Peyer's patch (tissue), 4 donors: Measurements from ENCODE around the gene TMEM266. TPM values are rescaled to one million over a fixed set of nuclear protein-coding genes. Genes with fewer than 3 reads are reported as not detected.

Experiments used
- DNase-seq, 3 donors: peaks; one replicate each; pipeline ENCODE4 v3.0.0-alpha.2; 2017 to 2019
- H3K27ac ChIP-seq, 4 donors: fragments of 200-600 bp; sonication (generic); one replicate each; pipeline ENCODE4 v1.5.1; 2016 to 2019
- H3K27me3 ChIP-seq, 2 donors: fragments of 200-600 bp; sonication (generic); one replicate each; pipeline ENCODE4 v1.5.1; 2019
- H3K36me3 ChIP-seq, 3 donors: fragments of 200-600 bp; sonication (generic); one replicate each; pipeline ENCODE4 v1.5.1; 2016 to 2019
- H3K4me1 ChIP-seq, 4 donors: fragments of 200-600 bp; sonication (generic); one replicate each; pipeline ENCODE4 v1.5.1; 2016 to 2019
- H3K4me3 ChIP-seq, 4 donors: fragments of 200-600 bp; sonication (generic); 1 replicate in 3 of 4; 2 replicates in 1 of 4; pipeline ENCODE4 v1.5.1; 2016 to 2019; ENCODE audit warnings: mild to moderate bottlenecking in 1 of 4
- H3K9me3 ChIP-seq, 4 donors: fragments of 200-600 bp; sonication (generic); one replicate each; pipeline ENCODE4 v1.5.1; 2016 to 2019; ENCODE audit warnings: mild to moderate bottlenecking in 1 of 4
- POLR2A ChIP-seq, 2 donors: fragments of 450-650 bp; IDR thresholded peaks; one replicate each; pipeline ENCODE4 v1.5.1; 2017; ENCODE audit warnings: antibody characterized with exemption in 2 of 2, mild to moderate bottlenecking in 2 of 2, moderate library complexity in 2 of 2
- total RNA-seq, 4 donors: library from RNA; depleted of rRNA; stranded (reverse); fragments of >200 nt; gene quantifications; one replicate each; pipeline ENCODE4 v1.1.0, GENCODE V29; 2016
- TF ChIP-seq, protein P1 (sequence below), 6 experiments: fragments of 450-650 bp in 4 of 6; fragments of 200-600 bp in 2 of 6; sonication (generic) in 1 of 6; IDR thresholded peaks; one replicate each; pipeline ENCODE4 v1.5.1; 2017 to 2019; ENCODE audit warnings: antibody characterized with exemption in 6 of 6, mild to moderate bottlenecking in 3 of 6, moderate library complexity in 1 of 6

TMEM266 gene
- total RNA-seq, 4 donors from 2014 or later: not detected

DNA sequence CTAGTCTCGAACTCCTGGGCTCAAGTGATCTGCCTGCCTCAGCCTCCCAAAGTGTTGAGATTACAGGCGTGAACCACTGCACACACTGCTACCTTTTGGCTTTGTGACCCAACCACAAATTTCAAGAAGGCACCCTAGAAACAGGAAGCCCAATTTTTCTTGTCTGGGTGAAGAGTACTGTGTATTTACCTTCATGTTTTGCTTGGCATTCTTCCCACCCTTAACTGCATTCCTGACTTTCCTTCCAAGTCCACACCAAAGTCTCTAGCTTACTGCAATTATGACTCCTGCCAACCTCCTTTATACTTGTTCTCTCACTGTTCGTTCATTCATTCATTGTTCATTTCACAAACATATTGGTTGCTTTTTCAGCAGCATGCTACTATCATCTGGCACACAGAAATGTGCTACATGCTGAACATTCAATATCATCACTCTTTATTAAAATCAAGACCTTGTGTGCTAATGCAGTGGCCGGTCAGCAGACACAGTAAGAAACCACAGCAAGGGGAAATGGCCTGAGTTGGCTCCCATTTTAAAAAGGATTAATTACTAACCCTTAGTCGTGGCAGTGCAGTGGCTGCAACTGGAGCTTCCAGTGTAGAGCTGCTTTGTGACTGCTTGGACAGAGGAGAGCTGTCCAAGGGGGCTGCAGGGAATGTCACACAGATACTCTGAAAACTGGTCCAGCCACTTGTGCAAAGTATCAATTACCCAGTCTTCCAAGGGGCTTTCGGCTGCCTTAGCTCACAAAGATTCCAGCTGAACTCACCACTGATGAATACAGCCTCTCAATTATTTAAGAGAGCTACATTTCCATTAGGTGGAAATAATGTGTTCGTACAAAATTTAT lies 157.5 kb downstream of the TMEM266 start:
- Histone ChIP-seq H3K36me3 (peaks cover 0 to 34% (median 0%) of the 10 kb centered on the region in 3 donors), H3K4me3 (no peak overlapping the region), H3K9me3 (no peaks in the 10 kb centered on the region), H3K27me3 (no peaks in the 10 kb centered on the region), H3K27ac (no peak overlapping the region), H3K4me1 (no peaks in the 10 kb centered on the region)
- DNase-seq: no peak
- TF ChIP-seq POLR2A (IDR thresholded peaks at IDR 0.05): no peak
- TF ChIP-seq, protein P1, sequence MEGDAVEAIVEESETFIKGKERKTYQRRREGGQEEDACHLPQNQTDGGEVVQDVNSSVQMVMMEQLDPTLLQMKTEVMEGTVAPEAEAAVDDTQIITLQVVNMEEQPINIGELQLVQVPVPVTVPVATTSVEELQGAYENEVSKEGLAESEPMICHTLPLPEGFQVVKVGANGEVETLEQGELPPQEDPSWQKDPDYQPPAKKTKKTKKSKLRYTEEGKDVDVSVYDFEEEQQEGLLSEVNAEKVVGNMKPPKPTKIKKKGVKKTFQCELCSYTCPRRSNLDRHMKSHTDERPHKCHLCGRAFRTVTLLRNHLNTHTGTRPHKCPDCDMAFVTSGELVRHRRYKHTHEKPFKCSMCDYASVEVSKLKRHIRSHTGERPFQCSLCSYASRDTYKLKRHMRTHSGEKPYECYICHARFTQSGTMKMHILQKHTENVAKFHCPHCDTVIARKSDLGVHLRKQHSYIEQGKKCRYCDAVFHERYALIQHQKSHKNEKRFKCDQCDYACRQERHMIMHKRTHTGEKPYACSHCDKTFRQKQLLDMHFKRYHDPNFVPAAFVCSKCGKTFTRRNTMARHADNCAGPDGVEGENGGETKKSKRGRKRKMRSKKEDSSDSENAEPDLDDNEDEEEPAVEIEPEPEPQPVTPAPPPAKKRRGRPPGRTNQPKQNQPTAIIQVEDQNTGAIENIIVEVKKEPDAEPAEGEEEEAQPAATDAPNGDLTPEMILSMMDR (IDR thresholded peaks at IDR 0.05): no peak

- no peak for DNase-seq
- Histone ChIP-seq H3K27me3 (no peaks in the 10 kb centered on the region), H3K27ac (no peak overlapping the region), H3K4me3 (no peak overlapping the region), H3K36me3 (peaks cover 0 to 32% (median 0%) of the 10 kb centered on the region in 3 donors), H3K4me1 (no peaks in the 10 kb centered on the region), H3K9me3 (no peaks in the 10 kb centered on the region)
- TF ChIP-seq, protein P1 (IDR thresholded peaks at IDR 0.05): no peak
- no peak for TF ChIP-seq POLR2A (IDR thresholded peaks at IDR 0.05)
These were observed 158.1 kb downstream of the TMEM266 start for GRCh38 chr15:76217882-76218217.

DNA sequence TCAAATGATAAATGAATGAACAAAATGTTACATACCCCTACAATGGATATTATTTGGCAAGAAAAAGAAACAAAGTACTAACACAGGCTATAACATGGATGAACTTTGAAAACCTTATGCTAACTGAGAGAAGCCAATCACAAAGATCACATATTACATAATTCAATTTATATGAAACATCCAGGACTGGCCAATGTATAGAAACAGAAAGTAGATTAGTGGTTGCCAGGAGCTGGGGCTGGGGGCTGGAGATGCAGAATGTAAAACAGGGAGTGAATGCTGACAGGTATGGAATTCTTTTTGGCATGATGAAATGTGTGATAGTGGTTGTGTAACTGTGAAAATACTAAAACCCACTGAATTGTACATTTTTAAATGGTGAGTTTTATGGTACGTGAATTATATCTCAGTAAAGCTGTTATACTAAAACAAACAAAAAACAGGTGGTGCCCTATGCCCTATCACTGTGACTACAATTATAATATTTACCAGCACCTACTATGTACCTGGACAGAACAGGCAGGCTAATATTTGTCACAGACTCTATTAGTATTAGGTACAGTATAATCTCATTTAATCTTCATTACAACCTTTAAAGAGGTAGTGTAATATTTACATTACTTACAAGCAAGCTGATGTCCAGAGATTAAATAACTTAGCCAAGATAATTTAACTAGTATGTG lies 161.4 kb downstream of the TMEM266 start:
- TF ChIP-seq, protein P1 (IDR thresholded peaks at IDR 0.05): no peak
- TF ChIP-seq POLR2A (IDR thresholded peaks at IDR 0.05): no peak
- no peaks in the 10 kb centered on the region for H3K9me3 ChIP-seq
- H3K4me3 ChIP-seq: no peak overlapping the region
- DNase-seq: no peak
- no peaks in the 10 kb centered on the region for H3K4me1 ChIP-seq
- peaks cover 0 to 29% (median 0%) of the 10 kb centered on the region in 3 donors for H3K36me3 ChIP-seq
- no peak overlapping the region for H3K27ac ChIP-seq
- no peaks in the 10 kb centered on the region for H3K27me3 ChIP-seq

GRCh38 chr15:76222159-76222558 lies 162.4 kb downstream of the TMEM266 start:
- H3K27ac ChIP-seq: no peak overlapping the region
- H3K9me3 ChIP-seq: no peaks in the 10 kb centered on the region
- DNase-seq: no peak
- TF ChIP-seq POLR2A (IDR thresholded peaks at IDR 0.05): no peak
- no peaks in the 10 kb centered on the region for H3K4me1 ChIP-seq
- H3K36me3 ChIP-seq: peaks cover 0 to 34% (median 0%) of the 10 kb centered on the region in 3 donors
- no peak overlapping the region for H3K4me3 ChIP-seq
- no peaks in the 10 kb centered on the region for H3K27me3 ChIP-seq

- H3K9me3 ChIP-seq: no peaks in the 10 kb centered on the region
- H3K27ac ChIP-seq: no peak overlapping the region
- no peak overlapping the region for H3K4me3 ChIP-seq
- peaks cover 0 to 34% (median 0%) of the 10 kb centered on the region in 3 donors for H3K36me3 ChIP-seq
- no peak for DNase-seq
- no peaks in the 10 kb centered on the region for H3K4me1 ChIP-seq
- TF ChIP-seq POLR2A (IDR thresholded peaks at IDR 0.05): no peak
- TF ChIP-seq, protein P1 (IDR thresholded peaks at IDR 0.05): no peak
- no peaks in the 10 kb centered on the region for H3K27me3 ChIP-seq
These were observed 163.7 kb downstream of the TMEM266 start for GRCh38 chr15:76223521-76223920.

GRCh38 chr15:76229266-76229665 lies 169.5 kb downstream of the TMEM266 start:
- peaks cover 0 to 32% (median 0%) of the 10 kb centered on the region in 3 donors for H3K36me3 ChIP-seq

More at GRCh38 chr15:76229266-76229665, 169.5 kb downstream of the TMEM266 start:
- Histone ChIP-seq H3K27ac (no peak overlapping the region), H3K4me3 (no peak overlapping the region), H3K27me3 (no peaks in the 10 kb centered on the region), H3K9me3 (no peaks in the 10 kb centered on the region), H3K4me1 (no peaks in the 10 kb centered on the region)
- no peak for TF ChIP-seq POLR2A (IDR thresholded peaks at IDR 0.05)
- TF ChIP-seq, protein P1 (IDR thresholded peaks at IDR 0.05): no peak
- no peak for DNase-seq
